Measurements from ENCODE around the gene PTPDC1.

Gene PTPDC1

DNA sequence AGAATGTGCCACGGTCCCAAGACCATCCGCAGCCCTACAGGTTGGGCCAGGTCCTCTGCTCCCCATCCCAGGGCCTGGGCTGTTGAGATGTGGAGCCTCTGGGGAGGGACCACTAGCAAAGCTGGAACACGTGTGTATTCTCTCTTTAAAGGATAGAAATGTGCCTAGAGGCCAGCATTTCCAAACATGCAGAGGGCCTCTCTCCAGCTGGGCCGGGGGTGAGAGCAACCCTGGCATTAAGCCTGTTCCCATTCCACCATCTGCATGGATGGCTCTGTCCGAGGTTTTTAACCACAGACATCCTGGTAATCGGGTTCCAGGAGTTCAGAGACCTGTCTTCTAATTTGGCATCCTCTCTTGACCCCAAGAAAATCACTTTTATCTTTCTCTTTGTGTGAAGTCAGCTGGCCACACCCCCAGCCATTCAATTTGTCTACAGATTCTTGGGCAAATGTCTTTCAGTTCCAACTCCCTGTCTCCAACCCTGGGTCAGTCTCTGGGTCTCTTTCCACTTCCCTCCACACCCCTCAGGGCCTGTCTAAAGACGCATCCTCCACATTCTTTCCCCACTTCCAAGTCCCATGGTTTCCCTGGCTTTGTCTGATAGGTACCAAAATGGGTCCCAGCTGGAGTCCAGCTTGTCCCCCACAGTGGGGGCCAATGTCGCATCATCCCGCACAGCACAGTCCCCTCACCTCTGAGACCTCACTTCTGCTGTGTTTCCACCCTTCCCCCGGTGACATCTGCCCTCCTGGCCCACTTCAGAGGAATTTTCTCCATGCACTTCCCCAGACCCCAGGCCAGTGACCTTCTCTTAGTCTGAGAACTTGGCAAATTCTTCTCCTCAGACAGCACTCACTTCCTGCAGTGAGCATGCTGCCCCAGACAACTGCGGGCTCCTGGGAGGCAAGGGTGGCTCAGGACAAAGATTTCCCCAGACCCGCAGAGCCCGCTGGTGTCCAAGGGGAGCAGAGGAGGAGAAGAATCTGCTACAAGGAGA is 56.8 kb downstream of the PTPDC1 start:
- no peak for DNase-seq (ENCODE audit: low read depth in 2 of 2)

DNA sequence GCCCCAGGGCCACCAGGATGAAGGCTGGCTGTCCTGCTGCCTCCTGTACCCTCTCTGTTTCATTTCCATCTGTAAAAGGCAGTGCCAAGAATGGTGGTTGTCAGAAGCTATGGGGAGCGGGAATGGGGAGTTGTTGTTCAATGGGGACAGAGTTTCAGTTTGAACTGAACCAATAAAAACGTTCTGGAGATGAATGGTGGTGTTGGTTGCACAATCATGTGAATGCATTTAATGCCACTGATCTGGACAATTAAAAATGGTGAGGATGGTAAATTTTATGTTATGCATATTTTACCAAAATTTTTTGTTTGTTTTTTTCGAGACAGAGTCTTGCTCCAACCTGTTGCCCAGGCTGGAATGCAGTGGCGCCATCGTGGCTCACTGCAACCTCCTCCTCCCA is 58.1 kb downstream of the PTPDC1 start:
- DNase-seq (ENCODE audit: low read depth in 2 of 2) = no peak

DNA sequence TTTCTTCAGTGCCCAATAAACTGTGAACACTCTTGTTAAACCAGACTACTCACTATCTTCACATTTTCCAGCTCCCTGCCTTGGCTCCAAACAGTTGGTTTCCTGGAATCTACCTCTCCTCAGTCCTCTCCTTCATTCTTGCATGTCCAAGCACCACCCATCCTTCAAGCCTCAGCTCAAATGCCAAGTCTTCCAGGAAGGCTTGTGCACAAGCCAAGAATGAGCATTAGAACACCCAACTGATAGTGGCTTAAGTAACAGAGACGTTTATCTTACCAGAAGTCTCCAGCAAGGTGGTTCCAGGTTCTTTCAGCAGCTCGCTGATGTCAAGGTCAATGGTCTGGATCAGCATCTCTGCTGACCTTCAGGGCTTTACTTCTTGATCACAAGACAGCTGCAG is 60.1 kb downstream of the PTPDC1 start:
- no peak for DNase-seq (ENCODE audit: low read depth in 2 of 2)

DNA sequence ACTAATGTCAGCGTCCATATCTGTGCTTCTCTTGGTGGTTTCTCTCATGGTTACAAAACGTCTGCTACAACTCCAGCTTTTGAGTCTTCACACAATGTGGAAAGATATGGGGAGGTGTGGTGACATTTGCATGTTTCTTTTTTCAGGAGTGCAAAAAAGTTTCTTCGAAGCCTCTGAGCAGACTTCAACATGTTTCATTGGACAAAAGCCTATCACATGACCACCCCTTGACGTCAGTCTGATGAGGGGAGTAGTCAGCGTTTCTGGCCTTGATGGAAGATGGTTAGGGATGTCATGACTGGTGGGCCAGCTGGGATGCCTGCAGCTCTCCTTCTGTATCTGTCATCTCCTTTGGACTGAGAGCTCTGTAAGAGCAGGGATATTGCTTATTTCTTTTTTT is 61.4 kb downstream of the PTPDC1 start:
- DNase-seq (ENCODE audit: low read depth in 2 of 2) = no peak

DNA sequence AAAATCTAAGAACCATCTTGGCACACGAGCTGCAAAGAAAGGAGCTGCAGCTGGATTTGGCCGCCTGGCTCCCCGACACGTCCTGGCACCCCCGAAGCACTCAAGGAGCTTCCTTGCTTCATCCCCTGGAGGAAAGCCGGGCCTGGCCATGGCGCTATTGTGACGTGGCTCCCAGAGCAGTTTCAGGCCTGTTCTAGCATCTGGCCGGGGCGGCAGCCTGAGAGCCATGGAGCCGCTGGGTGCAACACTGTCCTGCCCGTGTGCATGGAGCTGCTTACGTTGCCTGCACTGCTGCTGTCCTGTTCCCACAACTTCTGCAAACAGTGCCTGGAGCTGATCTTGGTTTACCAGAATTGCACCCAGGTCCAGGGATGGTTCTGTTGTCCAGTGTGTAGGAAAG is 63.5 kb downstream of the PTPDC1 start:
- no peak for DNase-seq (ENCODE audit: low read depth in 2 of 2)

DNA sequence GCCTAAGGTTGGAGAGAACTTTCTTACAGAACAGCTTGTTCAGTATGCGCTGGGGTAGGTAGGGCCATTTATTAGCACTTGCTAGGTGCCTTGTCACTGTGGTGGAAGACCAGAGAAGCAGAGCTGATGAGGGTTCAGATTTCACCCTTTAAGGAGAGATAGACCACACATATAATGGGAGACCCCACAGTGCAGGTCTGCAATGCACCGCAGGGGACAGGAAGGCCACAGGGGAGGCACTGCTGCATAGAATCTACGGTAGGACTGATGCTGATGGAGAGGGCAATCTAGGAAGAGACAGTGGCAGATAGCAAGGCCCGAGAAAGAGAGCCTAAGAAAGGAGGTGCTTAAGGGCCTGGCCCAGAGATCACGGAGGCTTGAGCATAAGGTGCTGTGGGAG is 64.2 kb downstream of the PTPDC1 start:
- no peak for DNase-seq (ENCODE audit: low read depth in 2 of 2)

DNA sequence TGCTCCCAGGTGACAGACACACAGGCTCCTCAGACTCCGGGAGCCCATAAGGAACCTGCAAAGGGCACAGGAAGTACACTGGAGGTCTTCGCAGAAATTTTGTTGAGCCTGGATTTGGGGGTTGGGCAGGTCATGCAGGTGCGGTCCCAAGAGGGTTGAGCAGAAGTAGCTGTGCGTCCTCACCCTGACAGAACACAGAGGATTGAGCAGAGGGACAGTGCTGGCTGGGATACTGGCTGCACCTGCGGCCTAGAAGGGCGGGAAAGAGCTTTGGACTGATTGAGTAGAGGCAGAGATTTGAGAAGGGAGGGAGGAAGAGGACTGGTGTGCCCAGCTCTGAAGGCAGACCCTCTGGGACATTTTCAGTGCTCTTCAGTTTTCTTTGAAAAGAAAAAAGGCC is 65.4 kb downstream of the PTPDC1 start:
- no peak for DNase-seq (ENCODE audit: low read depth in 2 of 2)

DNA sequence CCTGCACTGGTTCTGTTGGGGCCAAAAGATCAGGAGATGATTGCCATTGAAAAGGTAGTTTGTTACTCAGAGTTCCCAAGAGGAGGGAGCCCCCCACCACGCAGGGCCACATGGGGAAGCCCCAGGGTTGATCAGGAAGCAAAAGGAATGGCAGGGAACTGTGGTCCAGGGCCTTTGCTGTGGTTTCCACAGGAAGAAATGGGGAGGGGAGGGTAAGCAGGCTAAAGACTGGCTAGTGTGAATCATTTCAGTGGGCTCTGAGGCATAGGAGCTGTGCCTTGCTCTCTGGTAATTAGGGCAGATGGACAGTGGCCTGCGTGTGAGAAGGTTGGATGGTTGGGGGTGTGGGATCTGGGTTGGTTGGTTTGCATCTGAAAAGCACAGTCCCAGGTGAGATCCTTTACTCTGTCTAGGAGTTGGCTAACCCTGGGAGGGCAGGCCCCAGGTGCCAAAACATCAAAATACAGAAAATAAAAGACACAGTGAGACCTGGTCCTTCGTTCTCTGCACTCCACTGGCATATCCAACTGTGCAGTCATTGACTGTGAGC is 66.1 kb downstream of the PTPDC1 start:
- DNase-seq (ENCODE audit: low read depth in 2 of 2) = no peak

DNA sequence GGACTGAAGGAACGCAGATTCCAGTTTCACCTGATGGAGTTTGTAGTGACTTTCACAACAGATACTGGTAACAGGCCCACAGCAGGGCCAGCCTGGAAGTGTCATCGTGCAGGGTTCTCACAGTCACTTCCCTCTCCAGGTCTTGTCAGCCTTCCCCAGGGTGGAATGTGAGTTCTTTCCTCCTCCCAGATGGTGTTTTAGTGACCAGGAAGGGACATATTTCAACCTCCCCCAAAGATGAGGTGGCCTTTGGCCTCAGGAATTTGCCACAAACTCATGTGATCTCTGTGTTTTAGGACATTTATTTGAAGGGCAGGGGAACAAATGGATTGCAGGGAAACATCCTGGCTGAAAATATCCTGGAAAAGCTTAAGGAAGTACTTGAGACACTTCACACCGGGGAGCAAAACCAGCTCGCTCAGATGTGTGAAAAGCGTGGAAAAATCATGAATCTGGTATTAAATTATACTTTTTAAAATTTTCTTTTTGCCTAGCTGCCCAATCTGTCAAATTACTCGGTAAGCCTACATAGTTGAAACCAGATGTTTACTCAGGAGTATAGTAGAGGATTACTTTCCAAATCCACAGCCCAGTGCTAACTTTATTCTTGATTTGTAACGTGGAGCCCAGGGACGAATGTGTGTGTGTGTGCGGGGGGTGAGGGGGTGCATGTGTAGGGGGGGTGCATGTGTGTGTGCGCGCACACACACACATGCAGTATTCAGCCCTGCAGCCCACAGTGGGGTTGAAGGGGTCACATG is 66.8 kb downstream of the PTPDC1 start:
- no peak for DNase-seq (ENCODE audit: low read depth in 2 of 2)

DNA sequence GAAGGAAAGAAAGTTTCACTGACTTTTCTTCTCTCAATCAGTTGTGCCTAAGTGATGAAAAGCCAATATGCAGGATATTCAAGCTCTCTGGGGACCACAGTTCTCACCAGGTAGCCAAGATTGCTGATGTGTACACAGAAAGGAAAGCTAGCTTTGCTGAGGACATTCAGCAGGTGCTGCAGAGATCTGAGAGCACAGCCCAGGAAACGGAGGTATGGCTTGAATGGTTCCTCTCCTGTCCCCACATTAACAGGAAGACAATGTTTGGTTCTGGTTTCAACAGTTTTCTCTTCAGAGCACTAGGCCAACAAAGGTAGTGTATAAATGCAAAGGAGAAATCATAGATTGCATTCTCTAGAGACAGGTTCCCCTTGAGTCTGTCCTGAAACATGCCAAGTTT is 69.6 kb downstream of the PTPDC1 start:
- DNase-seq (ENCODE audit: low read depth in 2 of 2) = no peak

DNA sequence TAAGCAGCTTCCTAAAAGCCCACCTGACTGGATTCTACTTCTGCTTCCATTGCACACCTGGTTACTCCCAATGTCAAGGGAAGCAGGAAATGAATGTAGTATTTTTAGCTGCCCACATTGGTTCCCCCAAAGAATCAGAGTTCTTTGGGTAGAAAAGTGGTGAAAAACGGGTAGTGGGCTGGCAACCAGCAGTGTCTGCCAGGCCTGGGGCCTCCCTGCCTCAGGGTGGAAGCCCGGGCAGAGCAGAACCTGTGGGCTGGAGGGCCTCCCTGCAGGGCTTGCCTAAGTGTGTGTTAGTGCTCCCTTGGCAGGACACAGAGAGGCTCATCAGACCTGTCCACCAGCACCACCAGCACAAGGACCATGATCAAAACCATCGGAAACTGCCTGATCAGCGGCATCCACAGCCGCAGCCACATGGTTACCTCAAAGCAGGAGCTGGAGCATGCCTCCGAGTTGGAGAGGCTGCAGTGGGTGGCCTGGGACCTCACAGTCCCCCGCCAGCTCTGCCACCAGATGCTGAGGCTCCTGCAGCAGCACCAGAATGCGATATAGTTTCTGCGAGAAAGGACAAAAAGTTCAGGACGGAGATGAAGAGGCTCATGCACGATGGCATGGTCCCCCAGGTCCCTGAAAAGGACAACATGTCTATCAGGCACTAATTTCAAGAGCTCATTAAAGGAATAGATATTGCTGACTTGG is 72.2 kb downstream of the PTPDC1 start:
- DNase-seq (ENCODE audit: low read depth in 2 of 2) = no peak

DNA sequence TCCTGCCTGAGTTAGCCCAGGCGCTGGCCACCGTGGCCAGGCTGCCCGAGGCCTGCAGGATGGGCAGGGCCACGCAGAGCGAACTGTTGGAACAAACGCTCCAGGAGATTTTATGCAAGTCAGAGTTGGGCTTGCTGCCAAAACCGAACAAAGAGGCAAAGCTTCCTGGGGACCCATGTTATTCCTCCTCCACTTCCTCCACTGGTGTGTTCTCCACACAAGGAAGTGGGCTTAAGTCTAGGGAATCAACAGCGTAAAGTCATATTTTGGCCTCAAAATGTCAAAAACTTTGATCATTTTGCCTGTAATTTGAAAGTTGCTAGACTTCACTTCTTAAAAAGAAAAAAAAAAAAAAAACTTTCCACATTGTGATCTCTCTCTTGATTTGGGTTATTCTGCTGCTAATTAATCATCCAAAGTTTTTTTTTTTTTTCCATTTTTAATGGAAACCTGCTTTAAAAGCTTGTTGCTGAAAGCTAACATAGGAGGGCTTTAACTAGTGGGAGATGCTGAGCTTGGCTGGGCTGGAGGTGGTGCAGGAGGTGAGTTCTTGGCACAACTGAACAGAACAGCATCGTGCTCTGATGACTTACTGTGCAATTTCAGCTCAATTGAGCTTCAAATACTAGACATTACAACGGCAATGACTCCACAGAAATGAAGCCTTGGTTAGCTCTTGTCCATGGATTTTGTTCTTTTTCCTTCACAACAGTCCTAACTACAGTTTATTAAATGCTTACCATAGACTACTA is 73.0 kb downstream of the PTPDC1 start:
- DNase-seq (ENCODE audit: low read depth in 2 of 2) = no peak
